Neural progenitor cell (in vitro differentiated cells): ENCODE measurements around the gene CHMP4A. TPM values are rescaled to one million over a fixed set of nuclear protein-coding genes. Genes with fewer than 3 reads are reported as not detected.
A peak's percentile ranks its signal among the peaks of the same experiment; 100 is the strongest.

Experiments used
- DNase-seq: peaks from one replicate; pipeline ENCODE4 v3.0.0-alpha.2; 2016; ENCODE audit warnings: low spot score
- H2AFZ ChIP-seq: fragments of 200-600 bp; sonication (generic); replicated peaks from 2 replicates; pipeline ENCODE4 v1.6.1; 2016; ENCODE audit warnings: antibody characterized with exemption
- H3F3A ChIP-seq: fragments of 200-600 bp; sonication (generic); 2 replicates; pipeline ENCODE4 v1.6.1; 2016; ENCODE audit warnings: antibody characterized with exemption, low read depth
- H3K27ac ChIP-seq: fragments of 200-600 bp; sonication (generic); 2 replicates; pipeline ENCODE4 v1.5.1; 2016; ENCODE audit warnings: mild to moderate bottlenecking
- H3K27me3 ChIP-seq: fragments of 200-600 bp; sonication (generic); 2 replicates; pipeline ENCODE4 v1.6.1; 2016; ENCODE audit warnings: mild to moderate bottlenecking, moderate library complexity
- H3K36me3 ChIP-seq: fragments of 200-600 bp; sonication (generic); 2 replicates; pipeline ENCODE4 v1.5.1; 2016
- H3K4me1 ChIP-seq: fragments of 200-600 bp; sonication (generic); 2 replicates; pipeline ENCODE4 v1.6.1; 2016; ENCODE audit warnings: mixed run types
- H3K4me2 ChIP-seq: fragments of 200-600 bp; sonication (generic); 2 replicates; pipeline ENCODE4 v1.6.1; 2016
- H3K4me3 ChIP-seq: fragments of 200-600 bp; sonication (generic); 2 replicates; pipeline ENCODE4 v1.5.1; 2016
- H3K79me2 ChIP-seq: fragments of 200-600 bp; sonication (generic); 2 replicates; pipeline ENCODE4 v1.6.1; 2016; ENCODE audit warnings: low read depth
- H3K9ac ChIP-seq: fragments of 200-600 bp; sonication (generic); 2 replicates; pipeline ENCODE4 v1.6.1; 2016
- H3K9me3 ChIP-seq: fragments of 200-600 bp; sonication (generic); 2 replicates; pipeline ENCODE4 v1.5.1; 2016; ENCODE audit warnings: low read depth
- H4K20me1 ChIP-seq: fragments of 200-600 bp; sonication (generic); 2 replicates; pipeline ENCODE4 v1.6.1; 2016; ENCODE audit warnings: low read depth
- H3K27ac Mint-ChIP-seq: 3 replicates; pipeline ENCODE4 v1.8.0; 2021; ENCODE audit warnings: mixed read lengths
- H3K27me3 Mint-ChIP-seq: 2 replicates; pipeline ENCODE4 v1.8.0; 2022; ENCODE audit warnings: low read depth, mild to moderate bottlenecking, inconsistent platforms, moderate library complexity, mixed read lengths; ENCODE audit not compliant: insufficient read depth
- H3K36me3 Mint-ChIP-seq: 3 replicates; pipeline ENCODE4 v1.8.0; 2021; ENCODE audit warnings: mixed read lengths
- H3K4me1 Mint-ChIP-seq: 3 replicates; pipeline ENCODE4 v1.8.0; 2021; ENCODE audit warnings: mixed read lengths
- H3K4me3 Mint-ChIP-seq: 3 replicates; pipeline ENCODE4 v1.8.0; 2021; ENCODE audit warnings: mild to moderate bottlenecking, moderate library complexity, mixed read lengths
- H3K9me3 Mint-ChIP-seq: 3 replicates; pipeline ENCODE4 v1.8.0; 2020; ENCODE audit warnings: mixed read lengths
- CTCF ChIP-seq: fragments of 200-600 bp; sonication (generic); IDR thresholded peaks from 2 replicates; pipeline ENCODE4 v1.5.1; 2017; ENCODE audit warnings: antibody characterized with exemption, mild to moderate bottlenecking
- EZH2 ChIP-seq: fragments of 200-600 bp; sonication (generic); IDR thresholded peaks from 2 replicates; pipeline ENCODE4 v1.6.1; 2017; ENCODE audit warnings: antibody characterized with exemption, mild to moderate bottlenecking, moderate library complexity
- EZH2phosphoT487 ChIP-seq: fragments of 200-600 bp; sonication (generic); IDR thresholded peaks from 2 replicates; pipeline ENCODE4 v1.6.1; 2017; ENCODE audit warnings: antibody characterized with exemption
- total RNA-seq: library from RNA; depleted of rRNA; stranded (reverse); fragments of >200 nt; gene quantifications from 2 replicates; pipeline ENCODE4 v1.2.3, GENCODE V29; 2015; ENCODE audit warnings: low replicate concordance

Gene CHMP4A
- total RNA-seq, 1 donor from 2014 or later, result 35.3 TPM

- peak overlapping the region; percentile 89 for H3K4me2 ChIP-seq
- peak overlapping the region; percentile 43 for H3K9ac ChIP-seq
- H2AFZ ChIP-seq, result peak overlapping the region; percentile 87
- H3K9me3 ChIP-seq, result no peaks in the 10 kb centered on the region
- peaks cover 14% of the 10 kb centered on the region for H3K36me3 Mint-ChIP-seq
- H3K79me2 ChIP-seq, result peaks cover 37% of the 10 kb centered on the region
- H3K36me3 ChIP-seq, result no peaks in the 10 kb centered on the region
- no peaks in the 10 kb centered on the region for H3K9me3 Mint-ChIP-seq
- no peak for TF ChIP-seq EZH2
- no peak for TF ChIP-seq EZH2phosphoT487
- no peak for TF ChIP-seq CTCF
- peaks cover 11% of the 10 kb centered on the region for H4K20me1 ChIP-seq
- peak overlapping the region; percentile 69 for H3K4me3 ChIP-seq
- no peak overlapping the region for H3K27ac Mint-ChIP-seq
- H3K4me1 Mint-ChIP-seq, result peaks cover 27% of the 10 kb centered on the region
- DNase-seq, result no peak
- peaks cover 2% of the 10 kb centered on the region for H3K27me3 Mint-ChIP-seq
- peaks cover 3% of the 10 kb centered on the region for H3K4me1 ChIP-seq
- H3K4me3 Mint-ChIP-seq, result peak overlapping the region; percentile 96
- peaks cover 36% of the 10 kb centered on the region for H3F3A ChIP-seq
- no peaks in the 10 kb centered on the region for H3K27me3 ChIP-seq
- H3K27ac ChIP-seq, result peak overlapping the region; percentile 76
These were observed 776 bp upstream of the CHMP4A start for GRCh38 chr14:24213866-24214662.

GRCh38 chr14:24211311-24211710 lies 2.0 kb downstream of the CHMP4A start:
- no peak overlapping the region for H3K27ac ChIP-seq
- no peak overlapping the region for H3K9ac ChIP-seq
- H3K4me3 ChIP-seq, result no peak overlapping the region
- TF ChIP-seq CTCF, result no peak
- no peak for TF ChIP-seq EZH2
- no peak for TF ChIP-seq EZH2phosphoT487
- no peak overlapping the region for H3K4me2 ChIP-seq
- no peaks in the 10 kb centered on the region for H3K36me3 ChIP-seq
- peaks cover 29% of the 10 kb centered on the region for H3F3A ChIP-seq
- H2AFZ ChIP-seq, result no peak overlapping the region
- peaks cover 3% of the 10 kb centered on the region for H4K20me1 ChIP-seq
- H3K79me2 ChIP-seq, result peaks cover 28% of the 10 kb centered on the region
- Mint-ChIP-seq H3K27me3 (peaks cover 2% of the 10 kb centered on the region), H3K4me3 (peak overlapping the region; percentile 26), H3K4me1 (peaks cover 27% of the 10 kb centered on the region), H3K9me3 (no peaks in the 10 kb centered on the region), H3K27ac (no peak overlapping the region), H3K36me3 (peaks cover 17% of the 10 kb centered on the region)
- H3K9me3 ChIP-seq, result no peaks in the 10 kb centered on the region
- H3K27me3 ChIP-seq, result no peaks in the 10 kb centered on the region
- peaks cover 3% of the 10 kb centered on the region for H3K4me1 ChIP-seq
- no peak for DNase-seq

GRCh38 chr14:24207625-24208024 lies 5.7 kb downstream of the CHMP4A start:
- no peaks in the 10 kb centered on the region for H3K9me3 ChIP-seq
- H3K36me3 Mint-ChIP-seq, result peaks cover 34% of the 10 kb centered on the region
- peaks cover 4% of the 10 kb centered on the region for H3K4me1 Mint-ChIP-seq
- H3K4me3 ChIP-seq, result no peak overlapping the region
- no peaks in the 10 kb centered on the region for H3K4me1 ChIP-seq
- no peak overlapping the region for H3K9ac ChIP-seq
- H4K20me1 ChIP-seq, result no peaks in the 10 kb centered on the region
- H3K79me2 ChIP-seq, result peaks cover 16% of the 10 kb centered on the region
- H3K27ac Mint-ChIP-seq, result no peak overlapping the region
- no peak overlapping the region for H3K27ac ChIP-seq
- no peaks in the 10 kb centered on the region for H3K9me3 Mint-ChIP-seq
- no peak for TF ChIP-seq EZH2
- no peak for TF ChIP-seq EZH2phosphoT487
- TF ChIP-seq CTCF, result no peak
- no peak overlapping the region for H2AFZ ChIP-seq
- peaks cover 4% of the 10 kb centered on the region for H3K27me3 Mint-ChIP-seq
- no peak for DNase-seq
- no peak overlapping the region for H3K4me2 ChIP-seq
- no peak overlapping the region for H3K4me3 Mint-ChIP-seq
- H3F3A ChIP-seq, result peaks cover 5% of the 10 kb centered on the region
- no peaks in the 10 kb centered on the region for H3K27me3 ChIP-seq
- no peaks in the 10 kb centered on the region for H3K36me3 ChIP-seq
